ENCODE measurements around the gene IGSF3. TPM values are rescaled to one million over a fixed set of nuclear protein-coding genes. Genes with fewer than 3 reads are reported as not detected.

IGSF3 gene
- total and polyA plus RNA-seq, 2 of the 8 experiments (the other 6 are each of a cell fraction or from before 2014, with no cell fraction given) = 30.0 to 32.2 TPM

DNA sequence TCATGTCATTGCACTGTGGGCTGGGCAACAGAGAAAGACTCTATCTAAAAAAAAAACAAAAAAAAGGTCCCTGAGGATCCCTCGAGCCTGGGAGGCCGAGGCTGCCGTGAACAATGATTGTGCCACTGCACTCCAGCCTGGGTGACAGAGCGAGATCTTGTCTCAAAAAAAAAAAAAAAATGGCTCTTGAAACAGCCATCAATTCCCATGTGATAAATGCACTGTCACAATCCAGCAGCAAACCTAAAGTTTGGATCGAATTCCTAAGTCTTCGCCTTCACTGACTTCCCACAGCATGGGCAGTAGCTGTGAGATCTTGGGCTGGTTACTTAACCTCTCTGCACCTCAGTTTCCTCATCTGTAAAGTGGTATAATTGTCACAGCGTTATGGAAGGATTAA lies 43.5 kb downstream of the IGSF3 start:
- Histone ChIP-seq H3K14ac (ENCODE audit: insufficient read length) (no peak overlapping the region), H3K27ac (ENCODE audit: low read depth, low read length) (no peak overlapping the region), H4K20me1 (replicated peaks in 1 of 2; ENCODE audit: control insufficient read depth in 1 of 2, insufficient read depth in 2 of 2, low read length in 2 of 2) (no peaks in the 10 kb centered on the region), H3K4me3 (ENCODE audit: extremely low read depth in 1 of 4, insufficient read depth in 2 of 4, low read depth in 3 of 4, low read length in 4 of 4) (no peak overlapping the region), H2BK12ac (ENCODE audit: low read depth, low read length) (no peak overlapping the region), H3K18ac (ENCODE audit: extremely low read depth, low read length) (no peak overlapping the region), H3K23ac (ENCODE audit: insufficient read length) (no peak overlapping the region), H2BK5ac (ENCODE audit: low read depth, low read length) (no peak overlapping the region), H4K91ac (replicated peaks; ENCODE audit: insufficient read length, low read length) (no peak overlapping the region), H4K5ac (ENCODE audit: insufficient read length, low read depth, low read length) (no peak overlapping the region), H3K79me2 (ENCODE audit: control insufficient read depth in 1 of 2, insufficient read depth in 2 of 2, low read length in 2 of 2) (peaks cover 0 to 6% of the 10 kb centered on the region in 2 experiments; a peak in 1 of 4 replicates), H3K9ac (replicated peaks in 1 of 4; ENCODE audit: extremely low read depth in 1 of 4, low read depth in 3 of 4, low read length in 3 of 4) (no peak overlapping the region), H3K4ac (replicated peaks; ENCODE audit: insufficient read length, low read depth, low read length) (no peak overlapping the region), H2AK5ac (ENCODE audit: low read depth, low read length) (no peak overlapping the region), H3K4me1 (replicated peaks in 1 of 4; ENCODE audit: control insufficient read depth in 3 of 4, insufficient read depth in 4 of 4, low read length in 3 of 4) (peaks cover 1 to 11% (median 8%) of the 10 kb centered on the region in 4 experiments; a peak in 5 of 7 replicates), H2BK120ac (replicated peaks; ENCODE audit: low read depth, low read length) (no peak overlapping the region), H4K8ac (ENCODE audit: extremely low read depth, insufficient read depth, low read length) (no peak overlapping the region), H3K27me3 (replicated peaks in 1 of 4; ENCODE audit: control insufficient read depth in 3 of 4, extremely low read depth in 1 of 4, insufficient read depth in 3 of 4, low read length in 3 of 4) (no peaks in the 10 kb centered on the region), H2AFZ (ENCODE audit: low read length) (no peak overlapping the region), H3K56ac (replicated peaks; ENCODE audit: insufficient read length, low read depth, low read length) (no peak overlapping the region), H3K23me2 (ENCODE audit: low read depth, low read length) (0 out of 2 replicates have a peak, but pooled peaks cover 2% of the 10 kb centered on the region), H3K4me2 (ENCODE audit: insufficient read depth in 1 of 2, low read depth in 2 of 2, low read length in 2 of 2) (no peak overlapping the region), H3K79me1 (ENCODE audit: low read depth, low read length) (no peaks in the 10 kb centered on the region; the same call in 1 of the 2 replicates), H2BK20ac (ENCODE audit: low read length) (no peak overlapping the region), H3K9me3 (ENCODE audit: insufficient read depth in 2 of 2, low read depth in 1 of 2, low read length in 1 of 2) (no peaks in the 10 kb centered on the region; a peak in 1 of 4 replicates), H2BK15ac (ENCODE audit: low read length) (no peak overlapping the region), H3K36me3 (ENCODE audit: control insufficient read depth in 2 of 4, insufficient read depth in 4 of 4, low read length in 3 of 4) (no peaks in the 10 kb centered on the region)
- ChIA-PET POLR2A (ENCODE audit: partially characterized antibody) (no interaction called here), CTCF (ENCODE audit: partially characterized antibody) (interaction anchor here (1.9 kb wide), 1 partner anchor 50 kb away, joined by 6 read pairs; no protein-coding TSS in a partner anchor)
- FAIRE-seq (no peak), DNase-seq (ENCODE audit: low read depth in 1 of 2, low spot score in 2 of 2) (no peak)
- 83% methylated on average over 7 of the region's 7 CpGs; no CpG with 5 or more reads in 1 of the 2 experiments for WGBS, 2 experiments (ENCODE audit: extremely low coverage in 1 of 2, insufficient coverage in 1 of 2, insufficient read length in 1 of 2, insufficient replicate concordance in 2 of 2, low coverage in 1 of 2, low lambda C conversion rate in 2 of 2, missing lambda C conversion rate in 1 of 2)
- TF ChIP-seq, protein P1, sequence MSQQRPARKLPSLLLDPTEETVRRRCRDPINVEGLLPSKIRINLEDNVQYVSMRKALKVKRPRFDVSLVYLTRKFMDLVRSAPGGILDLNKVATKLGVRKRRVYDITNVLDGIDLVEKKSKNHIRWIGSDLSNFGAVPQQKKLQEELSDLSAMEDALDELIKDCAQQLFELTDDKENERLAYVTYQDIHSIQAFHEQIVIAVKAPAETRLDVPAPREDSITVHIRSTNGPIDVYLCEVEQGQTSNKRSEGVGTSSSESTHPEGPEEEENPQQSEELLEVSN (IDR thresholded peaks at IDR 0.05) = no peak
- TF ChIP-seq GTF2F1 (IDR thresholded peaks at IDR 0.05; ENCODE audit: borderline replicate concordance, low read depth, low read length) (no peak), BCL11A (IDR thresholded peaks at IDR 0.05; ENCODE audit: low read depth in 2 of 2, low read length in 2 of 2) (no peak), MAFK (IDR thresholded peaks at IDR 0.05; ENCODE audit: low read depth, low read length) (no peak), FOSL1 (IDR thresholded peaks at IDR 0.05; ENCODE audit: insufficient read depth, low read depth, low read length) (no peak), ASH2L (IDR thresholded peaks at IDR 0.05; ENCODE audit: low read length) (no peak), YY1 (IDR thresholded peaks at IDR 0.05; ENCODE audit: low read depth, low read length) (no peak), SRF (IDR thresholded peaks at IDR 0.05; ENCODE audit: low read depth, low read length) (no peak), RAD21 (IDR thresholded peaks at IDR 0.05 in 1 of 2, conservative IDR thresholded peaks at IDR 0.05 in 1 of 2; ENCODE audit: low read depth in 2 of 2, low read length in 2 of 2) (no peak), CHD2 (IDR thresholded peaks at IDR 0.05; ENCODE audit: low read length) (no peak), NANOG (IDR thresholded peaks at IDR 0.05; ENCODE audit: insufficient read depth, low read depth, low read length, poor library complexity, severe bottlenecking) (no peak), JUND (IDR thresholded peaks at IDR 0.05; ENCODE audit: low read length) (no peak), CHD1 (IDR thresholded peaks at IDR 0.05; ENCODE audit: low read depth, low read length) (no peak)

Data from H1 (cell line).